Adrenal gland (tissue), 12 donors: ENCODE results near the gene FCGR3B. TPM values are rescaled to one million over a fixed set of nuclear protein-coding genes. Genes with fewer than 3 reads are reported as not detected.
"Not testable (repeated sequence)": the region's sequence is repeated elsewhere in the genome, so short reads cannot be mapped to it uniquely, and the experiment has no call there.

Source experiments
- DNase-seq, 7 donors: peaks; one replicate each; pipeline ENCODE4 v3.0.0-alpha.2; 2019 to 2020
- H3K27ac ChIP-seq, 5 donors: fragments of 200-600 bp; sonication (generic) in 4 of 5; 1 replicate in 3 of 5; 2 replicates in 2 of 5; pipeline versions ENCODE4 v1.5.1 to v1.8.0; 2016 to 2020; ENCODE audit warnings: mild to moderate bottlenecking in 1 of 5
- H3K27me3 ChIP-seq: fragments of 200-600 bp; 2 replicates; pipeline ENCODE4 v1.8.0; 2021
- H3K36me3 ChIP-seq, 2 donors: fragments of 200-600 bp; replicated peaks in 1 of 2; 1 replicate in 1 of 2; 2 replicates in 1 of 2; pipeline versions ENCODE4 v1.5.1 to v1.8.0; 2018 to 2022
- H3K4me1 ChIP-seq, 2 donors: fragments of 200-600 bp; replicated peaks in 1 of 2; 1 replicate in 1 of 2; 2 replicates in 1 of 2; pipeline versions ENCODE4 v1.5.1 to v1.8.0; 2018 to 2021
- H3K4me3 ChIP-seq, 4 donors: fragments of 200-600 bp; sonication (generic) in 3 of 4; one replicate each; pipeline ENCODE4 v1.5.1; 2016 to 2018
- H3K9me3 ChIP-seq, 3 donors: fragments of 200-600 bp; sonication (generic) in 1 of 3; replicated peaks in 1 of 3; 1 replicate in 2 of 3; 2 replicates in 1 of 3; pipeline versions ENCODE4 v1.5.1 to v1.8.0; 2016 to 2021
- WGBS, 4 donors: extraction: QIAGEN DNeasy Blood & Tissue Kit in 2 of 4; methylation state at CpG; one replicate each; pipeline versions ENCODE4 v1.1.5 to v1.1.7; 2013 to 2017; 5-methylcytosine and 5-hydroxymethylcytosine counted together
- intact Hi-C, 2 donors: fragments of 100-400 bp; cut with DNase I; formaldehyde crosslinking; loops; one replicate each; pipeline versions ENCODE4 v1.14.1 to v1.15.0; 2022 to 2023
- polyA plus RNA-seq, 3 donors: library from polyadenylated mRNA; stranded (reverse); fragments of 200-250 nt in 2 of 3; fragments of 350-450 nt in 1 of 3; fragmentation: Illumina TruSeq in 1 of 3; extraction: RNeasy Lipid Tissue Mini Kit (QIAGEN cat#74804) in 1 of 3; gene quantifications; one replicate each; pipeline ENCODE4 v1.2.3, GENCODE V29; 2013 to 2014
- total RNA-seq, 9 donors: library from RNA; depleted of rRNA in 4 of 9; stranded (reverse); fragments of >200 nt in 4 of 9; fragments of 120-200 nt in 1 of 9; fragmentation: NEBNext Ultra II Directional in 1 of 9; extraction: Animal tissue kit (Norgen Biotek cat#: 25700) in 1 of 9; gene quantifications; one replicate each; pipeline versions ENCODE4 v1.1.0 to v1.2.4, GENCODE V29; 2013 to 2023
- donor health status: healthy with polysubstance abuse.
- donor health status: Bipolar disorder and iron deficiency.
- donor health status: DM: yes; HTN: yes; CAD: no.
- donor health status: DM: no; HTN: no; CAD: no.
- donor health status: DM: no; HTN: no; CAD: no.
- donor health status: DM: yes; HTN: yes; CAD: no.

FCGR3B gene
- total and polyA plus RNA-seq, 12 donors: 0.17 to 17.1 (median 5.8) TPM

- H3K4me3 ChIP-seq, H3K4me1 ChIP-seq, H3K36me3 ChIP-seq, H3K27me3 ChIP-seq, DNase-seq, H3K9me3 ChIP-seq, intact Hi-C loops, H3K27ac ChIP-seq: not testable (repeated sequence)
- 72 to 92% (median 75%) methylated on average over 1 of the region's 2 CpGs; no CpG with 5 or more reads in 1 of the 4 donors for WGBS, 4 donors
Measured at GRCh38 chr1:161630128-161630742, 741 bp downstream of the FCGR3B start.

GRCh38 chr1:161626445-161627146 lies 4.4 kb downstream of the FCGR3B start:
- WGBS, 4 donors: 64 to 79% (median 71%) methylated on average over 7 to 9 of the region's 10 CpGs

GRCh38 chr1:161624605-161625004 lies 6.4 kb downstream of the FCGR3B start:
- H3K9me3 ChIP-seq, DNase-seq, H3K4me3 ChIP-seq, H3K27me3 ChIP-seq, intact Hi-C loops, H3K27ac ChIP-seq, H3K4me1 ChIP-seq, H3K36me3 ChIP-seq: not testable (repeated sequence)
- WGBS, 4 donors: 89 to 100% (median 93%) methylated on average over 1 of the region's 1 CpG

More at GRCh38 chr1:161626445-161627146, 4.4 kb downstream of the FCGR3B start:
- intact Hi-C loops, H3K9me3 ChIP-seq, H3K4me3 ChIP-seq, DNase-seq, H3K4me1 ChIP-seq, H3K36me3 ChIP-seq, H3K27ac ChIP-seq, H3K27me3 ChIP-seq: not testable (repeated sequence)

- intact Hi-C loops: not testable (repeated sequence)
- WGBS, 4 donors: 35 to 73% (median 49%) methylated on average over 3 to 6 of the region's 6 CpGs
Measured at GRCh38 chr1:161623401-161624051, 7.5 kb downstream of the FCGR3B start.

GRCh38 chr1:161622054-161622453 lies 8.9 kb downstream of the FCGR3B start:
- H3K27me3 ChIP-seq, H3K4me1 ChIP-seq, H3K9me3 ChIP-seq, H3K36me3 ChIP-seq, DNase-seq, intact Hi-C loops, H3K27ac ChIP-seq: not testable (repeated sequence)
- WGBS, 4 donors: 51 to 60% (median 53%) methylated on average over 5 to 8 of the region's 8 CpGs
- peak overlapping the region in 1 of 4 donors; percentile 48 for H3K4me3 ChIP-seq

More at GRCh38 chr1:161623401-161624051, 7.5 kb downstream of the FCGR3B start:
- H3K4me3 ChIP-seq, H3K36me3 ChIP-seq, H3K4me1 ChIP-seq, H3K27ac ChIP-seq, H3K27me3 ChIP-seq, H3K9me3 ChIP-seq, DNase-seq: not testable (repeated sequence)

- Histone ChIP-seq H3K4me3 (peak overlapping the region in 1 of 4 donors; percentile 48), H3K27ac (peak overlapping the region in 1 of 5 donors; percentile 40)
- H3K36me3 ChIP-seq, H3K27me3 ChIP-seq, H3K4me1 ChIP-seq, intact Hi-C loops, H3K9me3 ChIP-seq: not testable (repeated sequence)
- WGBS, 4 donors: 5 to 9% (median 7%) methylated on average over 13 to 41 of the region's 41 CpGs
- DNase-seq: peak in 3 of 7 donors; percentile 28 to 34 (median 29)
Measured at GRCh38 chr1:161621181-161622000, 9.6 kb downstream of the FCGR3B start.

- H3K4me1 ChIP-seq, H3K4me3 ChIP-seq, H3K27me3 ChIP-seq, H3K27ac ChIP-seq, DNase-seq, H3K36me3 ChIP-seq, H3K9me3 ChIP-seq, intact Hi-C loops: not testable (repeated sequence)
- 82 to 90% (median 90%) methylated on average over 7 of the region's 7 CpGs for WGBS, 4 donors
Measured at GRCh38 chr1:161620399-161620798, 10.6 kb downstream of the FCGR3B start.

- H3K27ac ChIP-seq, intact Hi-C loops, H3K36me3 ChIP-seq, H3K27me3 ChIP-seq, DNase-seq, H3K4me1 ChIP-seq, H3K4me3 ChIP-seq, H3K9me3 ChIP-seq: not testable (repeated sequence)
- WGBS, 4 donors: 90 to 96% (median 94%) methylated on average over 3 to 4 of the region's 4 CpGs
Measured at GRCh38 chr1:161618517-161618916, 12.5 kb downstream of the FCGR3B start.

GRCh38 chr1:161616417-161616816 lies 14.6 kb downstream of the FCGR3B start:
- intact Hi-C loops: not testable (repeated sequence)
- WGBS, 4 donors: 89 to 93% (median 91%) methylated on average over 7 to 30 of the region's 30 CpGs

GRCh38 chr1:161613142-161613514 lies 17.8 kb downstream of the FCGR3B start:
- H3K4me1 ChIP-seq, DNase-seq, H3K36me3 ChIP-seq, H3K27me3 ChIP-seq, intact Hi-C loops, H3K9me3 ChIP-seq: not testable (repeated sequence)
- H3K4me3 ChIP-seq: peak overlapping the region in 1 of 4 donors; percentile 48
- 10 to 43% (median 26%) methylated on average over 2 to 4 of the region's 6 CpGs for WGBS, 4 donors
- H3K27ac ChIP-seq: peak overlapping the region in 2 of 5 donors; percentile 80 to 82

More at GRCh38 chr1:161616417-161616816, 14.6 kb downstream of the FCGR3B start:
- not testable (repeated sequence) for H3K27ac ChIP-seq, H3K9me3 ChIP-seq, H3K36me3 ChIP-seq, H3K4me3 ChIP-seq, H3K27me3 ChIP-seq, H3K4me1 ChIP-seq, DNase-seq
